HG03135 (cell line): ENCODE data around the gene CD300LF.

Experiments used
- ATAC-seq: cut with Tn5 transposase; IDR thresholded peaks from one replicate; pipeline ENCODE4 v1.9.1; 2021; ENCODE audit warnings: mild to moderate bottlenecking, moderate library complexity; ENCODE audit not compliant: unreplicated experiment

Gene CD300LF

DNA sequence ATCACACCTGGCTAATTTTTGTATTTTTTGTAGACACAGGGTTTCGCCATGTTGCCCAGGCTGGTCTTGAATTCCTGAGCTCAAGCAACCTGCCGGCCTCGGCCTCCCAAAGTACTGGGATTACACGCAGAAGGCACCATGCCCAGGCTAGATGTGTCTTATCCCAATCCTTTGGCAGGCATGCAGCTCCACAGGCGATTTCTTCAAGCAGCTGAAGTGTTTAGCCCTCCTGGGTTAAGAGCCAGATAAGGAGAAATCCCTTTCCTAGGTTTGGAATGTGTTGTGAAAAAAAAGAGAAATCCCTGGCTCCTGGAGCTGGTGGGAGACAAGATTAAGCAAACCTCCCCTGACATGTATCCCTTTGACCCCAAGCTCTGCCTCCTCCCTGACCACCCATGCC, 33.7 kb upstream of the CD300LF start:
- no peak for ATAC-seq

- no peak for ATAC-seq
Measured at GRCh38 chr17:74745548-74746177, 32.9 kb upstream of the CD300LF start.

- ATAC-seq = no peak
Measured at GRCh38 chr17:74744714-74745547, 32.2 kb upstream of the CD300LF start.

- no peak for ATAC-seq
Measured at GRCh38 chr17:74744349-74744713, 31.6 kb upstream of the CD300LF start.

- ATAC-seq = no peak
Measured at GRCh38 chr17:74743755-74744154, 31.0 kb upstream of the CD300LF start.

- no peak for ATAC-seq
Measured at GRCh38 chr17:74742978-74743545, 30.3 kb upstream of the CD300LF start.

- no peak for ATAC-seq
Measured at GRCh38 chr17:74742153-74742515, 29.4 kb upstream of the CD300LF start.

GRCh38 chr17:74740641-74741387, 28.1 kb upstream of the CD300LF start:
- no peak for ATAC-seq

DNA sequence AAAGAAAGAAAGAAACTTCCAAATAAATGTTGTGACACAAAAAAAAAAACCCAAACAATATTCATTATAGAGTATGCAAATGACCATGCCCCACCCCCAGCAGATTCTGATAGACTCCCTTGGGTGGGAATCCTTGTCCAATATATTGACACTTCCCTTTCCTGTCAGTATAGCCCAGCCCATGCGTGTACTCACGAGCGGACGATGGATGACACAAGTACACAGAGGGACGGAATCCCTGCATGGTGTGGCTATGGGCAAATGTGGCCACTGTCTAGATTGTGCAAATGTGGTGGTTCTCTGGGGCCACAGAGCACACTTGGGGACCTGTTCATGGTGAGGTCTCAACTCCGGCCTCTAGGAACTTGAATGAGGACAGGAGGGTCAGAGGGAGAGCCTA, 27.4 kb upstream of the CD300LF start:
- no peak for ATAC-seq

- ATAC-seq = no peak
Measured at GRCh38 chr17:74739227-74739831, 26.6 kb upstream of the CD300LF start.

GRCh38 chr17:74738051-74738996, 25.6 kb upstream of the CD300LF start:
- ATAC-seq = no peak

DNA sequence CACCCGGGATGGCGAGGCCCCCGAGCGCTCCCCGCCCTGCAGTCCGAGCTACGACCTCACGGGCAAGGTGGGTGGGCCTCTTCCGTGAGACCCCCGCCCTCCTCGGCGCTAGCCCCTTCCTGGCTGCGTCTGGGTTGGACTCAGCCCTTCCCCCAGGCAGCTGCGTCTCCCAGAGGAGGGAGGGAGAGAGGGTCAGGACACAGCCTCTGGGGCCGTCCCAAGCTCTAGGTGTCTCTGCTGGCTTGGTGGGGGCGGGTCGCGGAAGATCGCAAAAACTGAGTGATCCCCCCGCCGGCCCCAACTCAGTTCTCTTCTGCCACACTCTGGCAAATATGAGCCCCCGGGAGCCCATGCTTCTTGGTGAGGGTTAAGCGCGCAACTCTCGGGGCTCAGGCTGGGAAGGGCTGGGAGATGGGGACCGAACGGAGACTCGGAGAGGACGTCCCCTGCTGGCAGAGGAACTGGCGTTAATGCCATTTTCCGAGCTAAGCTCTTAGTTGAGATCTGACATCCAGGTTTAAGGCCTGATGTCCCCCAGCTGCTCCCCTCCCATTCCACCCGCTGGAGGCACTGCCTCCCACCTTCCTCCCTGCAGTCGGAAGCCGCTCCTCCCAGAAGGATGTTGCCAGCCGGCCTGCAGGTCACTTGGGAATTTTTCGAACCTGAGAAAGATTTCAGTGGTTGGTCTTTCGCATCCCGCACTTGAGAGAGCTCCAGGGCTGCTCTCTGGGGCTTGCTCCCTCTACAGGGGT, 24.8 kb upstream of the CD300LF start:
- no peak for ATAC-seq

DNA sequence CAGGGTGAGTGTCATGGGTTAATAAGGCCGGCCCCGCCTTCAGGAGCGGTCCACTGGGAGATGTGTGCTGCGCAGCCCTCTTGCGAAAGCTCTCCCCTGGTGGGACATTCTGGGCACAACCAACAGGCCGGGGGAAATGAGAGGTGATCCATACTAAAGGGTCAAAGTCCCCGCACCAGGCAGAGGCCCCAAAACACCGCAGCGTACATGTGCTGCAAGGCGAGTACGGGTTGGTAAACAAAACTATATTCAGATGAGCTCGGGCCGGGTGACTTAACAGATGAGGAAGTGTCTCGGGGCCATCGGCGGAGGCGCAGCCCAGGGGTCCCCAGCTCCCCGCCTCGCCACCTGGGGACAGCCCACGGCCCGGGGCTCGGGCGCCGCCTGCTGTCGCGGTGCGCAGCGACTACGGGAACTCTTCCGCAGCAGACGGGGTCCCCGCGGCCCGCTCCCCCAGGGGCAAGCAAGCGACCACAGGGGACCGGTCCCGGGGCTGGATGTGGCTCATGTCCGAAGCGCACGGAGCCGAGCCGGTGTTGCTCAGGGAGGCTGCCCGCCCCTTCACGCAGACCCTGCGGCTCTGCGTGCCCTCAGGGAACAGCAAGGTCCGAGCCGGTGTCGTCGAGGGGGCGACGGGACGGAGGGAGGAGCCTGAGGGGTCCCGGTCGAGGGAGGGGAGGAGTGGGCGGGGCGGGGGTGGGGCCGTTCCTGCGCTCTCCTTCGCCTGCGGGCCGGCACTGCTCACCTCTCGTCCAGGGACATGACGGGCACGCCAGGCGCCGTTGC, 24.0 kb upstream of the CD300LF start, which contains the start of gene RAB37:
Gene RAB37 (plus strand): TSS at position 744 of the 786 bp plus-strand sequence. CDS start 17 bp downstream, at position 761.
- ATAC-seq = no peak

DNA sequence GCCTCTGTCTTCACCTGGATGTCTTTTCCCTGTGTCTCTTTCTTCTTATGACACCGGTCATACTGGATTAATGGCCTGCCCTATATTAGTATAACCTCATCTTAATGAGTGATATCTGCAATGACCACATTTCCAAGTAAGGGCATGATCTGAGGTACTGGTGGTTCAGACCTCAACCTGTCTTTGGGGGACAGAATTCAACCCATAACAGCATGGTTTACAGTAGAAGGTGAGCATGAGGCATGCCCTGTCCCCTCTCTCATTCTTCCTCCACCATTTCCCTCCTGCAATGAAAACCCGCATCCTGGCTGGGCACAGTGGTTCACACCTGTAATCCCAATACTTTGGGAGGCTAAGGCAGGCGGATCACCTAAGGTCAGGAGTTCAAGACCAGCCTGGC, 21.5 kb upstream of the CD300LF start:
- ATAC-seq = no peak

GRCh38 chr17:74733365-74734122, 20.8 kb upstream of the CD300LF start:
- no peak for ATAC-seq

GRCh38 chr17:74732042-74732867, 19.5 kb upstream of the CD300LF start:
- no peak for ATAC-seq

DNA sequence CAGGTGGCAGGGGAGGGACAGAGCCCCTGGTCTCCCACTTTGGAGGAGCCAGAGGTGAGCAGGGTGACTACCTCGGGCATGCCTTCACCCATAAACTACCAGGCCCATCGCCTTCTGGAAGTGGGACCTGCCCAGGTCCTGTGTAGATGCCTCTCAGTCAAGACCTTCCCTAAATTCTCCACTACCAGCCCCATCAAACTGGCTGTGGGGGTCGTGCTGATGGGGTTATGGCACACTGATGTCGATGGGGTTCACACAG, 18.6 kb upstream of the CD300LF start:
- ATAC-seq = no peak
